Glutamatergic neuron (in vitro differentiated cells): Measurements from ENCODE around the gene LARP4B. TPM values are rescaled to one million over a fixed set of nuclear protein-coding genes. Genes with fewer than 3 reads are reported as not detected.

ENCODE experiments used
- DNase-seq: peaks from one replicate; pipeline ENCODE4 v3.0.0; 2022
- H3K27ac Mint-ChIP-seq: one replicate; pipeline ENCODE4 v1.8.0; 2020; ENCODE audit warnings: mild to moderate bottlenecking, mixed read lengths, inconsistent platforms; ENCODE audit not compliant: unreplicated experiment
- H3K27me3 Mint-ChIP-seq: one replicate; pipeline ENCODE4 v1.8.0; 2020; ENCODE audit warnings: mild to moderate bottlenecking, moderate library complexity, mixed read lengths, inconsistent platforms; ENCODE audit not compliant: unreplicated experiment
- H3K36me3 Mint-ChIP-seq: one replicate; pipeline ENCODE4 v1.8.0; 2020; ENCODE audit warnings: mild to moderate bottlenecking, mixed read lengths, inconsistent platforms; ENCODE audit not compliant: unreplicated experiment
- H3K4me1 Mint-ChIP-seq: one replicate; pipeline ENCODE4 v1.8.0; 2020; ENCODE audit warnings: mild to moderate bottlenecking, low read depth, mixed read lengths, inconsistent platforms; ENCODE audit not compliant: unreplicated experiment
- H3K4me3 Mint-ChIP-seq: one replicate; pipeline ENCODE4 v1.8.0; 2020; ENCODE audit warnings: mild to moderate bottlenecking, mixed read lengths, inconsistent platforms; ENCODE audit not compliant: unreplicated experiment
- H3K9me3 Mint-ChIP-seq: one replicate; pipeline ENCODE4 v1.8.0; 2020; ENCODE audit warnings: mild to moderate bottlenecking, moderate library complexity, mixed read lengths, inconsistent platforms; ENCODE audit not compliant: unreplicated experiment
- total RNA-seq: library from RNA; stranded (reverse); fragmentation: NEBNext Ultra II Directional; extraction: Animal tissue kit (Norgen Biotek cat#: 25700); gene quantifications from one replicate; pipeline ENCODE4 v1.2.1, GENCODE V29; 2021; ENCODE audit not compliant: unreplicated experiment
- TF ChIP-seq, protein P1 (sequence below): fragments of 200-600 bp; sonication (generic); IDR thresholded peaks from one replicate; pipeline ENCODE4 v1.5.0; 2021; ENCODE audit not compliant: partially characterized antibody, unreplicated experiment

Gene LARP4B
- total RNA-seq, 1 donor from 2014 or later, result 65.6 TPM

DNA sequence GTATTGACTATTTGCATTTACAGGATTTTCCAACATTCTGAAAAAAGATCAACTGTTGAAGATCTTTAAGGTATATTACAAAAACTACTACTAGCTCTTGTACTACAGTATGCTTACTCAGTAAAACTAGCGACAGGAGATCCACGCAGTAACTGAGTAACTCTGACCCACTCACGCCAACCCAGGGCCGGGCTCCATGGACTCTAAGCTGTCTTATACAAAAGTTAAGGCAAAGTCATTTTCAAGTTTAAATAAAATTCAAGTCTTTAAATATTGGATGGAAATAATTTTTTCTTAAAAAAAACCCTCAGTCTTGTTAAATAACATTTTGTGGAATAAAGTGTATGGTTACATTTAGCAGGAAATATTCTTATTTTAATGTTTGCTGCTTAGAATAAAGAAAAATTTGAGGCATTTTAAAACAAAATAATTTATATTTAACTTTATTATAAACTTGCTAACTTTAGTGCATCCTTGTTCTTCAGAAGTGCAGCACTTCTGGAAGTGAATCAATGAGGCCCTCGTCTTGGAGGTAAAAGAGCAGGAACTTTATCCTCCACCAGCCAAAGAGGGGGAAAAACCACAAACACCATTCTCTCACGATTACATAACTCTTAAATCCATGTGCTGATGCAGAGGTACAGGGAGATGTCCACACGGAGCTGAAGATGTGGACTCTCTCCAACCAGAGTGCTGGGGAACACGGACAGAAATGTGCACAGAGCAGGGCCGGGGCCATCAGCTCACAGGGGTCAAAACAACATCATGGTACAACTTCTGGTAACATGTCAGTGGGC, 119.9 kb downstream of the LARP4B start:
- Mint-ChIP-seq H3K27me3 (peaks cover 2% of the 10 kb centered on the region), H3K9me3 (peaks cover 4% of the 10 kb centered on the region), H3K4me3 (no peak overlapping the region), H3K27ac (no peak overlapping the region), H3K4me1 (peaks cover 8% of the 10 kb centered on the region), H3K36me3 (no peaks in the 10 kb centered on the region)
- TF ChIP-seq, protein P1, sequence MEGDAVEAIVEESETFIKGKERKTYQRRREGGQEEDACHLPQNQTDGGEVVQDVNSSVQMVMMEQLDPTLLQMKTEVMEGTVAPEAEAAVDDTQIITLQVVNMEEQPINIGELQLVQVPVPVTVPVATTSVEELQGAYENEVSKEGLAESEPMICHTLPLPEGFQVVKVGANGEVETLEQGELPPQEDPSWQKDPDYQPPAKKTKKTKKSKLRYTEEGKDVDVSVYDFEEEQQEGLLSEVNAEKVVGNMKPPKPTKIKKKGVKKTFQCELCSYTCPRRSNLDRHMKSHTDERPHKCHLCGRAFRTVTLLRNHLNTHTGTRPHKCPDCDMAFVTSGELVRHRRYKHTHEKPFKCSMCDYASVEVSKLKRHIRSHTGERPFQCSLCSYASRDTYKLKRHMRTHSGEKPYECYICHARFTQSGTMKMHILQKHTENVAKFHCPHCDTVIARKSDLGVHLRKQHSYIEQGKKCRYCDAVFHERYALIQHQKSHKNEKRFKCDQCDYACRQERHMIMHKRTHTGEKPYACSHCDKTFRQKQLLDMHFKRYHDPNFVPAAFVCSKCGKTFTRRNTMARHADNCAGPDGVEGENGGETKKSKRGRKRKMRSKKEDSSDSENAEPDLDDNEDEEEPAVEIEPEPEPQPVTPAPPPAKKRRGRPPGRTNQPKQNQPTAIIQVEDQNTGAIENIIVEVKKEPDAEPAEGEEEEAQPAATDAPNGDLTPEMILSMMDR, result no peak
- no peak for DNase-seq

DNA sequence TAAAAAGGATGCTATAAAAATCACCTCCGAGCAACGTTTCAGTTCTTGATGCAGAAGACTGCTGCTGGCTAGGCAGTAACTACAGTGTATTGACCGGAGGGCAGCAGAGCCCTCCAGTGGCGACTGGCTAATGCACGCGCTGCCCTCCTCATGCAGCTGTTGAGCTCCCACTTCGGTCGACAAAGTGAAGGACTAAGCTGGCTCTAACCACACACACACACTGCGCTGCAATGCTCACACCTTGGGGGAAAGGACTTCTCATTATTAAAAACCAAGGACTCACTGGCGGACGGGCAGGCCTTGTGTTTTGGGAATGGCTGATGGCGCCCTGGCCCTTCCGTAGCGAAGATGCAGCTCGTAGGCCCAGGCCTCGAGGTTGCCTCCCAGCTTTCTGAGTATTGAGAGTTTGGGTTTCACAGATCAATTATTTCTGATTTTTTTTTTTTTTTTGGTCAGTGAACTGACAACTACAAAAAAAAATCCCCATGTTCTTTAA, 121.1 kb downstream of the LARP4B start:
- Mint-ChIP-seq H3K36me3 (no peaks in the 10 kb centered on the region), H3K27me3 (peaks cover 3% of the 10 kb centered on the region), H3K9me3 (peaks cover 6% of the 10 kb centered on the region), H3K4me1 (peaks cover 10% of the 10 kb centered on the region), H3K4me3 (no peak overlapping the region), H3K27ac (no peak overlapping the region)
- TF ChIP-seq, protein P1, result peak; percentile 45
- DNase-seq, result peak; percentile 73

- no peaks in the 10 kb centered on the region for H3K36me3 Mint-ChIP-seq
These were observed 121.7 kb downstream of the LARP4B start for GRCh38 chr10:809671-810350.

GRCh38 chr10:807958-808353, 123.5 kb downstream of the LARP4B start:
- H3K4me3 Mint-ChIP-seq, result no peak overlapping the region
- peaks cover 3% of the 10 kb centered on the region for H3K27me3 Mint-ChIP-seq
- H3K27ac Mint-ChIP-seq, result no peak overlapping the region
- H3K36me3 Mint-ChIP-seq, result no peaks in the 10 kb centered on the region
- TF ChIP-seq, protein P1, result no peak
- peaks cover 4% of the 10 kb centered on the region for H3K9me3 Mint-ChIP-seq
- H3K4me1 Mint-ChIP-seq, result peaks cover 10% of the 10 kb centered on the region
- no peak for DNase-seq

More at GRCh38 chr10:809671-810350, 121.7 kb downstream of the LARP4B start:
- Mint-ChIP-seq H3K4me1 (peaks cover 10% of the 10 kb centered on the region), H3K27me3 (peaks cover 3% of the 10 kb centered on the region), H3K4me3 (no peak overlapping the region), H3K27ac (no peak overlapping the region), H3K9me3 (peaks cover 4% of the 10 kb centered on the region)
- DNase-seq, result no peak
- TF ChIP-seq, protein P1, result no peak
